ENCODE measurements around the gene AGBL1. TPM values are rescaled to one million over a fixed set of nuclear protein-coding genes. Genes with fewer than 3 reads are reported as not detected.

The AGBL1 gene
- total and polyA plus RNA-seq, 4 donors, result 0.08 to 147 (median 4.7) TPM

DNA sequence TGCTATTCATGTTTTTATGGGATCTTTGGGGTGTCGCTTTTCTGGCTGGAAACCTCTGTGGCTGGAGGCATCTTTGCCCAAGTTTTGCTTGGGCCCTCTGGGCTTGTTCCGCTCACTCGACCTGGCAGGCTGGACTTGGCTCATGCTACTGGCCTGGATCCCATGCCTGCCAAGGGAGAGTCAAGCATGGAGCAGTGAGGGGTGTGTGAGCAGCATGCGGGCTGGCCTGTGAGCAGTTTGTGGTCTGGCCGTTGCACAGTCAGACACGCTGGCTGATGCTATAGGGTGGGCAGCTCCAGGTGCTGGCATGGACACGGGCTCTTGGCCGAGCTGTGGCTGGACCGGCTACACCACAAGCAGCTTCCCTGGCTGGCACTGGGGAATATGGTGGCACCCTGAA lies 491.1 kb downstream of the AGBL1 start:
- TF ChIP-seq CTCF (IDR thresholded peaks at IDR 0.05; ENCODE audit: control extremely low read depth, extremely low read depth), result no peak
- no peak for ATAC-seq (ENCODE audit: insufficient read depth, low FRiP score)
- no peak overlapping the region for H3K9ac ChIP-seq (ENCODE audit: insufficient read depth in 1 of 2, low read length in 2 of 2)
- no peaks in the 10 kb centered on the region for H3K36me3 ChIP-seq (ENCODE audit: control insufficient read depth in 4 of 4, insufficient read depth in 4 of 4, low read length in 4 of 4)
- WGBS, 2 donors, result 91 to 94% methylated on average over 9 of the region's 9 CpGs
- peaks cover 0 to 6% (median 0%) of the 10 kb centered on the region in 4 donors for H3K9me3 ChIP-seq (ENCODE audit: control insufficient read depth in 4 of 4, insufficient read depth in 3 of 4, low read length in 3 of 4)
- no peak for DNase-seq
- no peak overlapping the region for H3K4me3 ChIP-seq
- H3K4me1 ChIP-seq (ENCODE audit: control insufficient read depth in 5 of 5, insufficient read depth in 5 of 5, low read length in 5 of 5), result peaks cover 0 to 8% (median 0%) of the 10 kb centered on the region in 5 donors
- H3K27me3 ChIP-seq (ENCODE audit: control insufficient read depth in 3 of 3, insufficient read depth in 3 of 3, low read length in 2 of 3), result no peaks in the 10 kb centered on the region
- H3K27ac ChIP-seq (ENCODE audit: low read depth in 1 of 2, low read length in 1 of 2), result no peak overlapping the region

DNA sequence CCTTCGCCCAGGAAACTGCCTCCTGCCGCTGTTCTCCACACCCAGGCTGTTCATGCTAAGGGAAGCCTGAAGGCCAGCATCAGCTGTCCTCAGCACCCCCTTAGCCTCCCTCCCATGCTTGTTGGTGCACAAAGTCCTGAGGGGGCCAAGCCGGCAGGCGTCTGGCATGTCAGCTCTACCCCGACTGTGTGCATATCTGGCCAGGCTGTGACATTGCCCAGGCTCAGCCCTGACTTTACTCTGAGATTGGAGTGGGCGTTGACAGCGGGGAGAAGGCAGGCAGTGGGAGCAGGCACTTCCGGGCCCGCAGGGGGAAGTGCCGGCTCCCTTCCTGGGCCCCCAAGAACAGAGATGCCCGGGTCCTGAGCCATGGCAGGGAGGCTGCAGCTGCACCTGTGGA lies 492.2 kb downstream of the AGBL1 start:
- no peak overlapping the region for H3K4me3 ChIP-seq
- H3K9ac ChIP-seq (ENCODE audit: insufficient read depth in 1 of 2, low read length in 2 of 2), result no peak overlapping the region
- no peak for DNase-seq
- H3K4me1 ChIP-seq (ENCODE audit: control insufficient read depth in 5 of 5, insufficient read depth in 5 of 5, low read length in 5 of 5), result peaks cover 0 to 8% (median 0%) of the 10 kb centered on the region in 5 donors
- no peaks in the 10 kb centered on the region for H3K36me3 ChIP-seq (ENCODE audit: control insufficient read depth in 4 of 4, insufficient read depth in 4 of 4, low read length in 4 of 4)
- peaks cover 0 to 3% (median 0%) of the 10 kb centered on the region in 4 donors for H3K9me3 ChIP-seq (ENCODE audit: control insufficient read depth in 4 of 4, insufficient read depth in 3 of 4, low read length in 3 of 4)
- ATAC-seq (ENCODE audit: insufficient read depth, low FRiP score), result no peak
- H3K27ac ChIP-seq (ENCODE audit: low read depth in 1 of 2, low read length in 1 of 2), result no peak overlapping the region
- TF ChIP-seq CTCF (IDR thresholded peaks at IDR 0.05; ENCODE audit: control extremely low read depth, extremely low read depth), result no peak
- 83 to 87% methylated on average over 11 of the region's 11 CpGs for WGBS, 2 donors
- no peaks in the 10 kb centered on the region for H3K27me3 ChIP-seq (ENCODE audit: control insufficient read depth in 3 of 3, insufficient read depth in 3 of 3, low read length in 2 of 3)

DNA sequence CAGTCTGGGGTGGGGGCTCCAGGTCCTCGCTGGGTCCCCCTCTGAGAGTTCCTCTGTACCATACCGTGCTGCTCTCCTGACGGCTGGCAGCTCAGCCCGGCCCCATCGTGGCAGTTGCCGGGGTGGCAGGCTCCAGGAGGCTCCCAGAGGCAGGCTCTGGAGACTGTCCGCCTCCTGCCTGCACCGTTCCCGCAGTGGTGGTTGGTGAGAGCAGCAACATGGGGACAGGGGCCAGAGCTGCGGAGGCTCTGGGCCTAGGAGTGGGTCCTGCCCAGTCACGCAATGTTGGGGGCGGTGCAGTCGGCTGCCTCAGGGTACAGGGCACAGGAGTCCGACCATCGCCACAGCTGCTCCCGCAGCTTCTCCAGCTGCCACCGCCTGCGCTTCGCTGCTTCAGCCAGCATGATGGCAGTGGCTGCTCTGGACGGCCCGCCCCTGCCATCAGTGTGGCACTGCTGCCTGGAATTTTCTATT lies 492.7 kb downstream of the AGBL1 start:
- Histone ChIP-seq H3K9me3 (ENCODE audit: control insufficient read depth in 4 of 4, insufficient read depth in 3 of 4, low read length in 3 of 4) (peaks cover 0 to 3% (median 0%) of the 10 kb centered on the region in 4 donors), H3K27me3 (ENCODE audit: control insufficient read depth in 3 of 3, insufficient read depth in 3 of 3, low read length in 2 of 3) (no peaks in the 10 kb centered on the region), H3K36me3 (ENCODE audit: control insufficient read depth in 4 of 4, insufficient read depth in 4 of 4, low read length in 4 of 4) (no peaks in the 10 kb centered on the region), H3K9ac (ENCODE audit: insufficient read depth in 1 of 2, low read length in 2 of 2) (no peak overlapping the region), H3K27ac (ENCODE audit: low read depth in 1 of 2, low read length in 1 of 2) (no peak overlapping the region), H3K4me1 (ENCODE audit: control insufficient read depth in 5 of 5, insufficient read depth in 5 of 5, low read length in 5 of 5) (peaks cover 0 to 8% (median 0%) of the 10 kb centered on the region in 5 donors), H3K4me3 (no peak overlapping the region)
- DNase-seq (no peak), ATAC-seq (ENCODE audit: insufficient read depth, low FRiP score) (no peak)
- WGBS, 2 donors, result 90 to 94% methylated on average over 21 of the region's 21 CpGs
- no peak for TF ChIP-seq CTCF (IDR thresholded peaks at IDR 0.05; ENCODE audit: control extremely low read depth, extremely low read depth)

GRCh38 chr15:86573476-86573875 lies 493.8 kb downstream of the AGBL1 start:
- ATAC-seq (ENCODE audit: insufficient read depth, low FRiP score) (no peak), DNase-seq (no peak)
- Histone ChIP-seq H3K27ac (ENCODE audit: low read depth in 1 of 2, low read length in 1 of 2) (no peak overlapping the region), H3K4me1 (ENCODE audit: control insufficient read depth in 5 of 5, insufficient read depth in 5 of 5, low read length in 5 of 5) (peaks cover 0 to 8% (median 0%) of the 10 kb centered on the region in 5 donors), H3K9me3 (ENCODE audit: control insufficient read depth in 4 of 4, insufficient read depth in 3 of 4, low read length in 3 of 4) (peaks cover 0 to 3% (median 0%) of the 10 kb centered on the region in 4 donors), H3K27me3 (ENCODE audit: control insufficient read depth in 3 of 3, insufficient read depth in 3 of 3, low read length in 2 of 3) (no peaks in the 10 kb centered on the region), H3K9ac (ENCODE audit: insufficient read depth in 1 of 2, low read length in 2 of 2) (no peak overlapping the region), H3K36me3 (ENCODE audit: control insufficient read depth in 4 of 4, insufficient read depth in 4 of 4, low read length in 4 of 4) (no peaks in the 10 kb centered on the region), H3K4me3 (no peak overlapping the region)
- WGBS, 2 donors, result 73 to 81% methylated on average over 3 of the region's 3 CpGs
- TF ChIP-seq CTCF (IDR thresholded peaks at IDR 0.05; ENCODE audit: control extremely low read depth, extremely low read depth), result no peak
